HG03025 (cell line): Measurements from ENCODE around the gene HEATR1.

Experiments used
- ATAC-seq: cut with Tn5 transposase; IDR thresholded peaks from one replicate; pipeline ENCODE4 v1.9.1; 2021; ENCODE audit warnings: mild to moderate bottlenecking, moderate library complexity; ENCODE audit not compliant: unreplicated experiment, low FRiP score

Gene HEATR1

DNA sequence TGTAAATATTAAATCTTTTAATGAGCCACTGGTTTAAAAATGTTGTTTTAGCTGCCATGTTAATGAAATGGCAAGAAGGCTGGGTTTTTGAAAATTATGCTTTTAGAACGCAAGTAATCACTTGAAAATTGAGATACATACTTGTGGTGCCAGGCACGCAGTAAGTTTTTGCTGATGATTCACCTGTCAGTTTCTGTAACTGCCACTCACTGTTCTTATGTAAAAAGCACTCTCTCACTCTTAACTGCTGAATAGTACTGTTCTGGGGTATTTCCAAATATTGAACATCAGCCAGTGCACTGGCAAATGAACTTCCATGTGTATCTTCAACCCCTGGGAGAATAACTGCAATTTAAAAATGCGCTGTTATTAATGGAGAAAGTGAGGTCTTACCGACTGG, 62.6 kb downstream of the HEATR1 start:
- ATAC-seq = no peak

GRCh38 chr1:236540813-236541465, 63.4 kb downstream of the HEATR1 start:
- no peak for ATAC-seq

DNA sequence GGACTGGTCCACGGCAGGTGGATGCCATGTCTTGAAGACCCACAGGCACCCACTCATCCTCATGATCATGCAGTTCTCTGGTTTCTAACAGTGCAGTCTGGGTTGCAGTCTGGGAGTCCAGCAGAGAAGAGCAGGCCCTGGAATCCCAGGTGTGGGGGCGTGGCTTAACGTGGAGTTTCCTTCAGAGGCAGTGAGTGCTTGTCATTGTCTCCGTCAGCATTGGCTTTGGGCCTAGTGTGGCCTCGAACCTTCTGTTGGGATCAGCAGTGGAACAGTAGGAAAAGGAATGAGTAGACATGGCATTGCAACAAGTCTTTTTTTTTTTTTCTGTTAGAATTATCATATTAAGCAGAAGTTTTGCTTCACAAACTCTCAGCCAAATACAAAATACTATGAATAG, 67.8 kb downstream of the HEATR1 start:
- no peak for ATAC-seq

DNA sequence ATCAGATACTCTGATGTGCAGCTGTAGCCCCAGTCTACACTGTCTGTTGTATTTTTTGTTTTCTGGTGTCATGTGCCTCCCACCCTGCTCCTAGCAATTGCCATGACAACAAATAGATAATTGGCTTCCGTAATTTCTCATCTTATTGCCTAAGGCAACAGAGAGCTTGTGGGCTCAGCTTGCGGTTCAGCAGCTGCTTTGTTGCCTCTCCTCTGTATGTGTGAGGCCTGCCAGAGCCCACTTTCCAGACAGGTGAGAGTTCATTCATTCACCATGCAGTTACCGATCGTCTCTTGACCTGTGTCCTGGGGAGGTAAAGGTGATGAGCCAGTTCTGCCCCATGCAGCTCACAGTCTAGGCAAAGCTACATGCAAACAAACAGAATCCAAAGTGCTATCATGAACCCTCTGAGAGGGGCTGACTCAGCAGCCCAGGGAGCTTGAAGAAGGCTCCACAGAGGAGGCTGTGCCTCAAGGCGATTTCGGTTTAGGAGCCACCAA, 68.6 kb downstream of the HEATR1 start:
- no peak for ATAC-seq

DNA sequence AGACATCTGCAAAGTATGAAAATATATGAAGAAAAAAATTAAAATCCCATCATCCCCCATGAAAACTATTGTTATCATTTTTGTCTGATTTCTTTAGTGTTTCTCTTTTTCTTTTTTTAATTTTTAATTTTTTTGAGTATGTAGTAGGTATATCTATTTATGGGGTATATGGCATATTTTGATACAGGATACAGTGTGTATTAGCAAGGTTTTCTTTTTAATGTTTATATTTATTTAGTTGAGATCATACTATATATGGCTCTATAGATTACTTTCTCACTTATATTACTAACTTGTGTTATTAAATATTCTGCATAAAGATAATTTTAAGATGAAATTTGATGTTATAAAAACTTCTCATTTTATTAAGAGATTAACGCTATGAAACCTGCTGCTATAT, 69.1 kb downstream of the HEATR1 start:
- no peak for ATAC-seq

GRCh38 chr1:236534151-236534651, 70.1 kb downstream of the HEATR1 start:
- ATAC-seq = no peak

GRCh38 chr1:236532850-236533249, 71.5 kb downstream of the HEATR1 start:
- ATAC-seq = no peak

DNA sequence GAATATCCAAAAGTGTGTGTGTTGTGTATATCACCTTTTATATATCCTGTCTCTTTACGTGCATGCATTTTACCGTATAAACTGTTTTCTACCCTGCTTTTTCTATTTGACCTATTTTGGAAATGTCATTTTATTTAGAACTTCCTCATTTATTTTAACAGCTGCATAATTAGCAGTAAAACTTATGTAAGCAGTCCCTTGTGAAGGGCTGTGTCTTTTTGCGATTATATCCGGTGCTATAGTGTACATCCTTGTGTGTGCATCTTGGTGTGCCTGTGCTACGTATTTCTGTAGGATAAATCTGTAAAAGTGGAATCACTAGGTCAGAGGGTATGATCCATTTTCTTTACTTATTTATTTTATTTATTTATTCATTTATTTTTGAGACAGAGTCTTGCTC, 73.4 kb downstream of the HEATR1 start:
- no peak for ATAC-seq

GRCh38 chr1:236530286-236530685, 74.0 kb downstream of the HEATR1 start:
- ATAC-seq = no peak

GRCh38 chr1:236526079-236526478, 78.2 kb downstream of the HEATR1 start:
- ATAC-seq = no peak

- ATAC-seq = no peak
Measured at GRCh38 chr1:236524895-236525184, 79.5 kb downstream of the HEATR1 start.

- ATAC-seq = peak; percentile 76
Measured at GRCh38 chr1:236524142-236524894, 80.0 kb downstream of the HEATR1 start.

DNA sequence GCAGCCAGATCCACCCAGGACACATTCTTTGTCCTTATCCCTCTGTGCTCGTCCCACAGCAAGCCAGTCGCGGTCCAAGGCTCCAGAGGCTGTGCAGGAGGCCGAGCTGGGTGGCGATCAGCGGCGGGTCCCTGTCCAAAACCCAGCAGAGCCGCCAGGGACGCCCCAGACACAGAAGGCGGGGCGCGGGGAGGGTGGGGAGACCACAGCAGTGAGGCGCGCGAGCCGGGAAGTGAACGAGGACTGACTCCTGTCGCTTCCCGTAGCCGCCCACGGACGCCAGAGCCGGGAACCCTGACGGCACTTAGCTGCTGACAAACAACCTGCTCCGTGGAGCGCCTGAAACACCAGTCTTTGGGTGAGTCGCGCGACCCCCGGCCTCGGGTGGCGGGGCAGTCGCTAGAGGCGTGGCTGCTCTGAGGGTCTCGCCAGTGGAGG, 80.6 kb downstream of the HEATR1 start, which contains the start of gene LGALS8:
Gene LGALS8, plus strand, starts transcription at position 279 of the 438 bp plus-strand sequence. CDS start 2,089 bp downstream, outside the sequence.
- peak; percentile 73 for ATAC-seq

- peak; percentile 6 for ATAC-seq
Measured at GRCh38 chr1:236522937-236523703, 81.2 kb downstream of the HEATR1 start.

GRCh38 chr1:236520445-236521005, 83.8 kb downstream of the HEATR1 start:
- ATAC-seq = no peak

DNA sequence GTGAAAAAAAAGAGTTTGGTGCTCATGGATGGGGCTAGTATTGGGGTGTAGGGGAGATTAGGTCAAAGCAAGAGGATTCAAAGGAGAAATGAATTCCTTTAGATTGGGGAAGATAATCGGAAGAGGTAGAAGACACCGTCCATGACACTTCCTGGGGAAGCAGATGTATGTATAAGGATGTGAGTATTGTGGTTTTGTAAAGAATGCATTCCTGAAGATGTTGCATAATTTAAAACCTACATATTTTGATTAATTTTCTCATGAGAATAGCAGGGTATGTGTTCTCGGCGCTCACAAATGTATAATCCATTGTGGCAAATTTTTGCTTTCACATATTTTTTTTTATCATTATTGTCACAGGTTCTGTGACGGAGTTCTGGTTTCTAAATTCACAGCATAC, 86.0 kb downstream of the HEATR1 start:
- no peak for ATAC-seq

DNA sequence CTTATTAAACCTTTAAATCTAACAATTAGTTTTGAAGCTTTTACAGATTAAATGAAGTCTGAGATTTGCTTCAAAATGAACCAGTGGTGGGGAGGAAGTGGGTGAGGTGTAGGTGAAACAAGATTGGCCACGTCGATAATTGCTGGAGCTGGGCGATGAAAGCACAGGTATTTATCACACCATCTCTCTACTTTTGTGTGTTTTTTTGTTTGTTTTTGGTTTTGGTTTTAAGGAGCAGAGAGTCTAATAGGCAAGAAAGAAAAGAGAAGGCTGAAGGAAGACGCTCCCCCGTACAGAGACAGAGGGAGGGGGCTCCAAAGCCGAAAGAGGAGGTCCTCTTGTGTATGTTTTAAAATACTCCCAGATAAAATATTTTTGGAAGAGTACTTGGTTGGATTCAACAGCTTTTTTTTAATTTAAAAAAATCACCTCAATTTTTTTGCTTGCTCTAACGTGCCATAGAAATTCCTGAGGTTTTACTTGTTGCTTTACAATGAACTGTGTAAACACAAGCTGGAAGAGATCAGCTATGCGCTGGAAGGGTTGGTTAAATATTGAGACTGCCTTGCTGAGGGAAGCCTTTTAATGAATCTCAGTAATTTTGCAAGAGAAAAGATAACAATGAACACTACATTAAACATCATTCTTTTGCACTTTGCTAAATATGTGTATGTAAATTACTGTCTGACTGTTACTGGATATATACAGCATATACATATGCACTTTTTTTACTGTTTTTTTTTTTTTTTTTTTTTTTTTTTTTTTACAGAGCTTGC, 87.2 kb downstream of the HEATR1 start:
- no peak for ATAC-seq

DNA sequence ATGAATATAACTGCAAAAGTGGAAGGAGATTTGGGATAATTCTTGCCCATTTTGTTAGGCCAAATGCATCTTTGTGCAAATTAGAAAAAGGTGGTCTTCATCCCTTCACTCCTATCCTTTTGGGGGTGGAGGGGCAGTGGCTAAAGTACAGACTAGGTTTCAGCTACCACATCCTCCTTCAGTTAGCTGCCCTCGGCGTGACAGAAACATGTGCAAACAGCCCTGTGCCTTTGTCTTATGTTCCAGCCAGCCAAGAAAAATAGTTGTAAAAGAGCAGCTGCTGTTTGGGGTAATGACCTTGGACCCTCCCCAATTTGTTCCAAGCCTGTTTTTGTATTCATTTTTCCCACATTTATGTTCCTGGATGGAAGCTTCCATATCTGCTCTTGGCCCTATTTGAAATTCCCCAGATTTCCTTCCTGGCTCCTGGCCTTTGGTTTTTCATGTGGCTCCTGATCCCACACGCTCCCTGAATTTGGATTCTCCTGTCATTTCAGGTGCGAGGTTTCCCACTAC, 88.8 kb downstream of the HEATR1 start:
- no peak for ATAC-seq

DNA sequence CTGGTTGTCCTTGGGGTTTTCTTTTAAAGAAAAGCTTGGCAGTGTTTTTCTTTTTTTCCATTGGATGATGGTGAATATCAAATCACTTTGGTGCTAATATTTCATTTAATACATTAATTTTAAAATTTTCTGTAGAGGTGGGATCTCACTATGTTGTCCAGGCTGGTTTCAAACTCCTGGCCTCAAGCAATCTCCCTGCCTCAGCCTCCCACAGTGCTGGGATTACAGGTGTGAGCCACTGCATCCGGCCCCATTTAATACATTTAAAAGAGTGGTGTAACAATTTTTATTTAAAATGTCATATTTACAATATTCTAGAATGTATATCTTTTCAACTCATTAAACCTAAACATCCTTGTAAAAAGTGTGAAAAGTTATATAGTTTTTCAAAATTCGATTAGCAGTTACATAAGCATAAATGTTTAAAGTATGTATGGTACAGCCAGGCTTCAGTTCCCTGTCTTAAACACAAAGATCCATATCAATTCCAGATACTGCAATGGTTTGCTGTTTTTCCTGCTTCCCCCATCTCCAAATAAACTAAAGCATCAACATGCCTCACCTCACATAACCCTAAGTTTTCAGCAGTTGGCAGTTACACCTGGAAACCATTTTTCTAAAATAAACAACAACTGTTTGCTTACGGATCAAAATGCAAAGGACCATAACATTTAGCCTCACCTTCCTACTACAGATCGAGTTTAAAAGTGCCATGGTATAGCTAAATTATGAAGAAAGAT, 89.4 kb downstream of the HEATR1 start:
- ATAC-seq = no peak
